CD4-positive, CD25-positive, alpha-beta regulatory T cell (primary cell): ENCODE data around the gene SLC1A5. TPM values are rescaled to one million over a fixed set of nuclear protein-coding genes. Genes with fewer than 3 reads are reported as not detected.

Experiments used
- ATAC-seq, 2 donors: fragments of 150-1000 bp; cut with Tn5 transposase; one replicate each; pipeline ENCODE4 v1.10.0; 2021; ENCODE audit warnings: low read depth in 2 of 2, moderate number of reproducible peaks in 2 of 2, moderate library complexity in 1 of 2
- DNase-seq, 3 donors: peaks; one replicate each; pipeline versions ENCODE4 v3.0.0 to v3.0.0-alpha.2; 2012 to 2022; ENCODE audit warnings: mixed read lengths in 1 of 3
- H3K27ac ChIP-seq: one replicate; pipeline ENCODE4 v1.7.0; 2013; ENCODE audit warnings: mild to moderate bottlenecking, low read length; ENCODE audit not compliant: insufficient read depth, poor library complexity, severe bottlenecking
- H3K27me3 ChIP-seq: one replicate; pipeline ENCODE4 v1.7.0; 2013; ENCODE audit warnings: low read length; ENCODE audit not compliant: control insufficient read depth, insufficient read depth
- H3K36me3 ChIP-seq: one replicate; pipeline ENCODE4 v1.7.0; 2013; ENCODE audit warnings: mild to moderate bottlenecking, low read length, moderate library complexity; ENCODE audit not compliant: control insufficient read depth, insufficient read depth
- H3K4me1 ChIP-seq: 2 replicates; pipeline ENCODE4 v1.7.0; 2013; ENCODE audit warnings: mild to moderate bottlenecking, low read length; ENCODE audit not compliant: insufficient read depth, control insufficient read depth, poor library complexity, severe bottlenecking
- H3K4me3 ChIP-seq: one replicate; pipeline ENCODE4 v1.7.0; 2013; ENCODE audit warnings: low read depth, mild to moderate bottlenecking, low read length, moderate library complexity
- H3K9me3 ChIP-seq, 2 experiments: 1 replicate in 1 of 2; 2 replicates in 1 of 2; pipeline ENCODE4 v1.7.0; 2013; ENCODE audit warnings: low read length in 2 of 2, mild to moderate bottlenecking in 1 of 2, moderate library complexity in 1 of 2; ENCODE audit not compliant: control insufficient read depth in 2 of 2
- H3K27ac Mint-ChIP-seq, 3 donors: one replicate each; pipeline ENCODE4 v1.8.0; 2020 to 2022; ENCODE audit warnings: mild to moderate bottlenecking in 3 of 3, mixed read lengths in 3 of 3, moderate library complexity in 2 of 3
- H3K27me3 Mint-ChIP-seq: one replicate; pipeline ENCODE4 v1.8.0; 2022; ENCODE audit warnings: mild to moderate bottlenecking, mixed read lengths
- H3K36me3 Mint-ChIP-seq: one replicate; pipeline ENCODE4 v1.8.0; 2020; ENCODE audit warnings: mixed read lengths
- H3K4me1 Mint-ChIP-seq, 4 donors: one replicate each; pipeline ENCODE4 v1.8.0; 2020 to 2022; ENCODE audit warnings: mixed read lengths in 4 of 4, mild to moderate bottlenecking in 1 of 4
- H3K4me3 Mint-ChIP-seq, 4 donors: one replicate each; pipeline ENCODE4 v1.8.0; 2020 to 2022; ENCODE audit warnings: mild to moderate bottlenecking in 4 of 4, mixed read lengths in 4 of 4, moderate library complexity in 3 of 4
- H3K9me3 Mint-ChIP-seq, 7 donors: one replicate each; pipeline ENCODE4 v1.8.0; 2020 to 2022; ENCODE audit warnings: mixed read lengths in 7 of 7, mild to moderate bottlenecking in 3 of 7, moderate library complexity in 2 of 7
- polyA plus RNA-seq, 4 donors: library from polyadenylated mRNA; unstranded; fragments of 300-500 nt; fragmentation: Illumina TruSeq; gene quantifications; one replicate each; pipeline ENCODE4 v1.2.3, GENCODE V29; 2021
- total RNA-seq: library from RNA; stranded (reverse); gene quantifications from one replicate; pipeline ENCODE4 v1.2.3, GENCODE V29; 2022

SLC1A5 gene
- total and polyA plus RNA-seq, 5 donors from 2014 or later, result 23.6 to 28.8 (median 26.6) TPM

DNA sequence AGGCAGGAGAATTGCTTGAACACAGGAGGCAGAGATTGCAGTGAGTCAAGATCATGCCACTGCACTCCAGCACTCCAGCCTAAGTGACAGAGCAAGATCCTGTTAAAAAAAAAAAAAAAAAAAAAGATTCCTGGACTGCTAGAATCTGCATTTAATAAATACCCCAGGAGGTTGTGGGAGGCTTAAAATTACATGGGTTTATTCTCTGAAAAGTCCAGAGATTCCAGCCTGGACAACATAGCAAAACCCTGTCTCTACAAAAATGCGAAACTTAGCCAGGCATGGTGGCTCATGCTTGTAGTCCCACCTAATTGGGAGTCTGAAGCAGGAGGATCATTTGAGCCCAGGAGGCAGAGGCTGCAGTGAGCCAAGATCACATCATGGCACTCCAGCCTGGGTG is 9.5 kb upstream of the SLC1A5 start:
- Mint-ChIP-seq H3K27me3 (peaks cover 8% of the 10 kb centered on the region), H3K4me3 (no peak overlapping the region), H3K9me3 (no peaks in the 10 kb centered on the region), H3K36me3 (no peaks in the 10 kb centered on the region), H3K27ac (no peak overlapping the region), H3K4me1 (peaks cover 0 to 3% (median 0%) of the 10 kb centered on the region in 4 donors)
- H3K27ac ChIP-seq, result no peak overlapping the region
- no peak for ATAC-seq
- H3K36me3 ChIP-seq, result no peaks in the 10 kb centered on the region
- H3K27me3 ChIP-seq, result no peaks in the 10 kb centered on the region
- H3K4me1 ChIP-seq, result no peaks in the 10 kb centered on the region
- no peaks in the 10 kb centered on the region for H3K9me3 ChIP-seq
- DNase-seq, result no peak
- H3K4me3 ChIP-seq, result no peak overlapping the region

DNA sequence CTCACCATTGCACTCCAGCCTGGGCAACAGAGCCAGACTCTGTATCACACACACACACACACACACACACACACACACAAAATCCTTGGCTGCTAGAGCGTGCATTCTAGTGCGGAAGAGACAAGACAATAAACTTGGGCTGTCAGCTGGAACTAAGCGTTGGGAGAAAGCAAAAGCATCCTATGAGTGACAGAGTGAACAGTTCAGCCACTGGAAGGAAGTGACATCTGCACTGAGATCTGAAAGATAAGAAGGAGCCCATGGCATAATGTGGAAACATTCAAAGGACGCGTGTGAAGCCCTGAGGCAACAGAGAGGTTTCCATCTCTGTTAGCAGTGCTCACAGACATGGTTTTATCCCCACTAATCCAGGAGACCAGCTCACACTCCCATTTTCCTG is 3.5 kb upstream of the SLC1A5 start:
- Mint-ChIP-seq H3K9me3 (no peaks in the 10 kb centered on the region), H3K4me3 (peak overlapping the region; percentile 1 to 50 (median 19)), H3K27me3 (peaks cover 8% of the 10 kb centered on the region), H3K36me3 (no peaks in the 10 kb centered on the region), H3K4me1 (peaks cover 10 to 41% (median 25%) of the 10 kb centered on the region in 4 donors), H3K27ac (peak overlapping the region in 2 of 3 donors; percentile 13 to 52)
- DNase-seq, result peak; percentile 6 to 79 (median 66)
- Histone ChIP-seq H3K4me3 (peak overlapping the region; percentile 37), H3K4me1 (peaks cover 29% of the 10 kb centered on the region), H3K27me3 (no peaks in the 10 kb centered on the region), H3K36me3 (no peaks in the 10 kb centered on the region), H3K27ac (no peak overlapping the region), H3K9me3 (no peaks in the 10 kb centered on the region)
- ATAC-seq, result no peak

DNA sequence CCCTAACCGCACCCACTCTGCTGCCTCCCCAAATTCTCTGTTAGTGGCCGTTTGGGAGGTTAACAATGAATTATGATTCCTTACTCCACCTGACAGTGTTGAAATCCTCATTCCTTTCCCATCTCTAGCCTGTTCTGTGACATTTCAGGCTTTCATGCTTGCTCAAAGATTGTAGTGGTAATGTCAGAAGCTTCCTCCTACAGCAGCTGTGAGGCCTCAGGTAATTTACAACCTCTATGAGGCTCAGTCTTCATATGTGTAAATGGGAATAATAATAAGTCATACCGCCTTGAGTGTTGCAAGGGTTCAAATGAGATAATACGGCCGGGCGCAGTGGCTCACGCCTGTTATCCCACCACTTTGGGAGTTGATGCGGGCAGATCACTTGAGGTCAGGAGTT is 977 bp upstream of the SLC1A5 start:
- Mint-ChIP-seq H3K4me1 (peaks cover 18 to 67% (median 37%) of the 10 kb centered on the region in 4 donors), H3K36me3 (no peaks in the 10 kb centered on the region), H3K27me3 (peaks cover 8% of the 10 kb centered on the region), H3K27ac (peak overlapping the region in 2 of 3 donors; percentile 8 to 73), H3K9me3 (no peaks in the 10 kb centered on the region), H3K4me3 (peak overlapping the region in 2 of 4 donors; percentile 44 to 100)
- no peak overlapping the region for H3K27ac ChIP-seq
- H3K36me3 ChIP-seq, result no peaks in the 10 kb centered on the region
- DNase-seq, result no peak
- peaks cover 54% of the 10 kb centered on the region for H3K4me1 ChIP-seq
- no peaks in the 10 kb centered on the region for H3K9me3 ChIP-seq
- H3K27me3 ChIP-seq, result no peaks in the 10 kb centered on the region
- no peak overlapping the region for H3K4me3 ChIP-seq
- no peak for ATAC-seq

DNA sequence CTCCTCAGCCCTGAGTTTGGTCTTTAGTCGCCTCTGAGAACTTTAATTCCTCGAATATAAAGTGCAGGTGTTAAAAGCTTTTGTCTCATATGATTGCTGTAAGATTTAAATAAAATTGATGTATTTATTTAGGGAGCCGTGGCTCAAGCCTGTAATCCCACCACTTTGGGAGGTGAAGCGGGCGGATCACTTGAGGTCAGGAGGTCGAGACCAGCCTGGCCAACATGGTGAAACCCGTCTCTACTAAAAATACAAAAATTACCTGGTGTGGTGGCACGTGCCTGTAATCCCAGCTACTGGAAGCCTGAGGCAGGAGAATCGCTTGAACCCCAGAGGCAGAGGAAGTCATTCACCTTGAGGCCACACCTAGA is 559 bp upstream of the SLC1A5 start:
- H3K4me1 Mint-ChIP-seq, result peaks cover 21 to 71% (median 38%) of the 10 kb centered on the region in 4 donors
- Histone ChIP-seq H3K27ac (peak overlapping the region; percentile 59), H3K27me3 (no peaks in the 10 kb centered on the region), H3K36me3 (no peaks in the 10 kb centered on the region), H3K9me3 (no peaks in the 10 kb centered on the region), H3K4me3 (peak overlapping the region; percentile 44), H3K4me1 (peaks cover 58% of the 10 kb centered on the region)
- H3K36me3 Mint-ChIP-seq, result no peaks in the 10 kb centered on the region
- H3K4me3 Mint-ChIP-seq, result peak overlapping the region; percentile 93 to 100 (median 96)
- no peak for DNase-seq
- no peak for ATAC-seq
- H3K27ac Mint-ChIP-seq, result peak overlapping the region; percentile 73 to 92 (median 81)
- H3K27me3 Mint-ChIP-seq, result peaks cover 8% of the 10 kb centered on the region
- no peaks in the 10 kb centered on the region for H3K9me3 Mint-ChIP-seq

DNA sequence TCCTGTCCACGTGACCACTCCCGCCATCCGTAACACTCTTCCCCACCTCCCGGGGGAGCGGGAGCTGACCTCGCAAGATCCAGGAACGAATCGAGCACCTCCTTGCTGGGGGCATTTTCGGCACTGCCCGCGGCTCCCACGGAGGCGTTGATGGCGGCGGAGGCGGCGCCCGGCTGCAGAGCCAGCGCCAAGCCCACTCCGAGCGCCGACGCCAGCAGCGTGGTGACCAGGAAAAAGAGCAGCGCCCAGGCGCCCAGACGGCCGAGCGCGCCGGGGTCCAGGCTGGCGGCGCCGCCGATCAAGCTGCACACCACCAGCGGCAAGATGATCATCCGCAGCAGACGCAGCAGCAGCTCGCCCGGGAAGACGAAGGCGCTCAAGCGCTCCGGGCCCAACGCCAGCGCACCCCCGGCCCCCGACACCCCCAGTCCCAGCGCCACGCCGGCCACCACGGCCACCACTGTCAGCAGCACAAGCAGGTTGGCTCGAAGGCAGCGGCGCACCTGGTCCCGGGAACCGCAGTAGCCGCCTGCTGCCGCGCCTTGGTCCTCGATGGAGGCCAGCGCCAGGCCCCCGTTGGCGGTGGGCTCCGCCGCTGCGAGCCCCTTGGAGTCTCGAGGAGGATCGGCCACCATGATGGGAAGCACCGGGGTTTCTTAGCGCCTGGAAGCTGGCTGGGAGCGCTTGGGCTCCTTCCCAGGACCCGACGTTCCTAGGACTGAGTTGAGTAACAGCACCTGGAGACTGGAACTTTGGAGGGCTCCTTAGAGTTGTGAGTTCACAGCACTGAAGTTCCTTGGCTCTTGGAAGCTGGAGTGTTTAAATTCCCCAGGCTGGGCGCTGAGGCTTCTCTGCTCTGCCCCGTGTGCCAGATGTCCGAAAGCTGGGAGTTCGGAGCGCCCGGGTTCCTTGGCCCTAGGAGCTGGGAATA is 798 bp downstream of the SLC1A5 start:
- H3K9me3 ChIP-seq, result no peaks in the 10 kb centered on the region
- Mint-ChIP-seq H3K36me3 (peaks cover 5% of the 10 kb centered on the region), H3K9me3 (no peaks in the 10 kb centered on the region), H3K4me1 (peaks cover 21 to 82% (median 50%) of the 10 kb centered on the region in 4 donors), H3K27me3 (no peaks in the 10 kb centered on the region), H3K4me3 (peak overlapping the region; percentile 93 to 100 (median 96)), H3K27ac (peak overlapping the region; percentile 84 to 92 (median 91))
- H3K27me3 ChIP-seq, result no peaks in the 10 kb centered on the region
- peak overlapping the region; percentile 85 for H3K4me3 ChIP-seq
- peaks cover 2% of the 10 kb centered on the region for H3K36me3 ChIP-seq
- ATAC-seq (no peak), DNase-seq (peak; percentile 30 to 56 (median 35))
- peaks cover 65% of the 10 kb centered on the region for H3K4me1 ChIP-seq
- H3K27ac ChIP-seq, result peak overlapping the region; percentile 86

DNA sequence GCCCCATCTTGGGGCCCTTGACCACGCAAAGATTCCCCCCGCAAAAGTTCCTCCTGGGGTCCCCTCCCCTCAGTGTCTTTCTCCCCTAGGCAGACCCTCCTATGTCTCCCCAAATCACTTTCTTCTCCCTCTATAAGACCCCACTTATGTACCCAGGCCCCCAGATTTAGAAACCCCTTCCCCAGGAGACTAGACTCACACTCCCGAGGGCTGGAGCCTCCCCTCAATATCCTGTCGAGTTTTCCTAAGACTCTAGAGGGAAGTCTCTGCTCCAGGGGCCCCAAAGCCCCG is 1.4 kb downstream of the SLC1A5 start:
- no peak for ATAC-seq
- peaks cover 8% of the 10 kb centered on the region for H3K36me3 ChIP-seq

DNA sequence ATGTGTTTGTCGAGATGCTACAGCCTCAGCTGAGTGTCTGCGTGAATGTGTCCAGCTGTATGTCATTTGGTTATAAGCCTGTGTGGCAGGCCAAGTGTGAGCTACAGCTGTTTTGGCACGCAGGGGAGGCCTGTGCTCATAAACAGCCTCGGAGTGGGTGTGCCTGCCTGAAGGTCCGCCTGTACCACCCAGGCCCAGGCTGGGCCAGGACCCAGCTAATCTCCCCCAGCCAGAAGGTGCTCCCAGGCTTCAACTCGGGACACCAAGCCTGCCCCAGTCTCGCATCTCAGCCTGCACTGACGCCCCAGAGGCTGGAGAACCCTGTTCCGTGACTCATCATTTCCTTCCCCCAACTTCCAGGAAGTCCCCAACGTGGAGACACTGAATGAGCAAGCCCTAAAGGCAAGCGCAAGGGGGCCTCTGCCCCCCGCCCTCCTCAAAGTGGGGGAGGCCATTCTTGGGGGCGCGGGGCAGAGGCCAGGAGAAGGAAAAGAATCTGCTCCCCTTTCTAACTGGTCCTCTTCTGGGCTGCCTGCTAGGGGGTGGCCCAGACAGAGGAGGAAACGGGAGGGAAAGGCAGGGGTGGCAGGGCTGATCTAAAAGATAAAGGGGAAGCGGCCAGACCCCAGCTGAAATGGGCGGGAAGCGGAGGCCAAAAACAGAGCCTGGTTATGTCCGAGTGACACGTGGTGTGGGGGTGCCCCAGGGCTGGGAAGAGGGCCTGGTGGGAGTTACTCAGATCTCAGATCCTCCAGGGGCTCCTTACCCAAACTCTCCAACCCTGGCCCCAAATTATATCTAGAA is 2.0 kb downstream of the SLC1A5 start:
- Histone ChIP-seq H3K27ac (peak overlapping the region; percentile 86), H3K36me3 (peaks cover 13% of the 10 kb centered on the region), H3K4me3 (peak overlapping the region; percentile 85), H3K4me1 (peaks cover 56% of the 10 kb centered on the region), H3K27me3 (no peaks in the 10 kb centered on the region), H3K9me3 (no peaks in the 10 kb centered on the region)
- peak; percentile 72 to 88 (median 74) for DNase-seq
- Mint-ChIP-seq H3K36me3 (peaks cover 12% of the 10 kb centered on the region), H3K4me3 (peak overlapping the region; percentile 93 to 100 (median 96)), H3K27me3 (no peaks in the 10 kb centered on the region), H3K27ac (peak overlapping the region; percentile 85 to 92 (median 91)), H3K9me3 (no peaks in the 10 kb centered on the region), H3K4me1 (peaks cover 16 to 73% (median 43%) of the 10 kb centered on the region in 4 donors)
- ATAC-seq, result peak; percentile 65 to 66

More for the DNA sequence above, 1.4 kb downstream of the SLC1A5 start:
- peak overlapping the region; percentile 85 for H3K4me3 ChIP-seq
- Mint-ChIP-seq H3K36me3 (peaks cover 6% of the 10 kb centered on the region), H3K27ac (peak overlapping the region; percentile 56 to 92 (median 91)), H3K4me1 (peaks cover 19 to 79% (median 47%) of the 10 kb centered on the region in 4 donors), H3K9me3 (no peaks in the 10 kb centered on the region), H3K27me3 (no peaks in the 10 kb centered on the region), H3K4me3 (peak overlapping the region; percentile 93 to 100 (median 96))
- peak overlapping the region; percentile 86 for H3K27ac ChIP-seq
- H3K4me1 ChIP-seq, result peaks cover 59% of the 10 kb centered on the region
- H3K9me3 ChIP-seq, result no peaks in the 10 kb centered on the region
- DNase-seq, result no peak
- no peaks in the 10 kb centered on the region for H3K27me3 ChIP-seq
